Pancreas (tissue), 10 donors: ENCODE measurements around the gene RASSF8. TPM values are rescaled to one million over a fixed set of nuclear protein-coding genes. Genes with fewer than 3 reads are reported as not detected.

Experiments
- ATAC-seq, 4 donors: fragments of 200-7000 bp; cut with Tn5 transposase; one replicate each; pipeline versions ENCODE4 v1.8.0 to v1.9.1; 2020; ENCODE audit warnings: mild to moderate bottlenecking in 4 of 4, moderate library complexity in 4 of 4
- DNase-seq, 6 donors: peaks; one replicate each; pipeline ENCODE4 v3.0.0-alpha.2; 2020
- FAIRE-seq: peaks from 2 replicates; lab custom pipeline; 2012; peaks lifted over from hg19 to GRCh38; lab: Jason Lieb, UNC
- H3K27ac ChIP-seq, 4 donors: fragments of 200-600 bp; sonication (generic); 1 replicate in 3 of 4; 2 replicates in 1 of 4; pipeline versions ENCODE4 v1.5.0 to v1.8.0; 2020
- H3K27me3 ChIP-seq, 4 donors: fragments of 200-600 bp; one replicate each; pipeline ENCODE4 v1.8.0; 2021
- H3K36me3 ChIP-seq, 3 donors: fragments of 200-600 bp; sonication (generic) in 1 of 3; one replicate each; pipeline versions ENCODE4 v1.5.0 to v1.8.0; 2020 to 2021
- H3K4me1 ChIP-seq, 3 donors: fragments of 200-600 bp; one replicate each; pipeline ENCODE4 v1.8.0; 2021
- H3K4me3 ChIP-seq, 4 donors: fragments of 200-600 bp; sonication (generic) in 2 of 4; one replicate each; pipeline versions ENCODE4 v1.5.0 to v1.8.0; 2020 to 2021
- H3K9me3 ChIP-seq, 4 donors: fragments of 200-600 bp; one replicate each; pipeline ENCODE4 v1.8.0; 2021
- CTCF ChIP-seq, 4 donors: fragments of 200-600 bp; sonication (generic) in 3 of 4; IDR thresholded peaks; one replicate each; pipeline versions ENCODE4 v1.5.0 to v1.8.0; 2021; ENCODE audit warnings: antibody characterized with exemption in 4 of 4
- WGBS, 2 donors: extraction: QIAGEN DNeasy Blood & Tissue Kit; methylation state at CpG; one replicate each; pipeline ENCODE4 v1.1.7; 2013; 5-methylcytosine and 5-hydroxymethylcytosine counted together
- intact Hi-C, 3 donors: fragments of 100-400 bp; cut with DNase I; formaldehyde crosslinking; loops; one replicate each; pipeline versions ENCODE4 v1.11.1 to v1.14.2; 2022
- polyA plus RNA-seq, 2 donors: library from polyadenylated mRNA; stranded (reverse); fragments of 200-250 nt; gene quantifications; one replicate each; pipeline ENCODE4 v1.2.3, GENCODE V29; 2013
- total RNA-seq, 6 donors: library from RNA; stranded (reverse); fragmentation: NEBNext Ultra II Directional in 4 of 6; extraction: Animal tissue kit (Norgen Biotek cat#: 25700) in 4 of 6; gene quantifications; one replicate each; pipeline versions ENCODE4 v1.2.1 to v1.2.4, GENCODE V29; 2021 to 2023
- donor health status: healthy with polysubstance abuse.
- donor health status: DM: no; HTN: no; CAD: no; lungs with moderate emphysema.
- donor health status: DM: no; HTN: no; CAD: no.
- donor health status: control.
- donor health status: control.
- donor health status: Bipolar disorder and iron deficiency.
- donor health status: DM: yes; HTN: yes; CAD: no.
- donor health status: DM: no; HTN: no; CAD: no.
- donor health status: DM: no; HTN: no; CAD: no.
- donor health status: DM: yes; HTN: yes; CAD: no.

Gene RASSF8
- total and polyA plus RNA-seq, 8 donors, result 4.3 to 25.0 (median 7.4) TPM

GRCh38 chr12:25979563-25979962 lies 21.1 kb downstream of the RASSF8 start:
- no peak overlapping the region for H3K4me3 ChIP-seq
- no peaks in the 10 kb centered on the region for H3K27me3 ChIP-seq
- no peak for ATAC-seq
- TF ChIP-seq CTCF (IDR thresholded peaks at IDR 0.05), result no peak
- intact Hi-C loops, result no loop called here
- DNase-seq, result no peak
- no peaks in the 10 kb centered on the region for H3K9me3 ChIP-seq
- WGBS, 2 donors, result 96 to 98% methylated on average over 2 of the region's 2 CpGs
- no peaks in the 10 kb centered on the region for H3K36me3 ChIP-seq
- H3K27ac ChIP-seq, result no peak overlapping the region
- H3K4me1 ChIP-seq, result peaks cover 0 to 21% (median 6%) of the 10 kb centered on the region in 3 donors
- no peak for FAIRE-seq

GRCh38 chr12:25980035-25980434 lies 21.6 kb downstream of the RASSF8 start:
- no peak overlapping the region for H3K4me3 ChIP-seq
- peaks cover 0 to 21% (median 6%) of the 10 kb centered on the region in 3 donors for H3K4me1 ChIP-seq
- no peaks in the 10 kb centered on the region for H3K27me3 ChIP-seq
- no peak for DNase-seq
- intact Hi-C loops, result no loop called here
- no peak for FAIRE-seq
- ATAC-seq, result no peak
- no peaks in the 10 kb centered on the region for H3K36me3 ChIP-seq
- H3K9me3 ChIP-seq, result no peaks in the 10 kb centered on the region
- TF ChIP-seq CTCF (IDR thresholded peaks at IDR 0.05), result no peak
- 76 to 81% methylated on average over 4 of the region's 4 CpGs for WGBS, 2 donors
- no peak overlapping the region for H3K27ac ChIP-seq

- FAIRE-seq, result no peak
- no peaks in the 10 kb centered on the region for H3K9me3 ChIP-seq
- intact Hi-C loops, result no loop called here
- no peak overlapping the region for H3K4me3 ChIP-seq
- no peaks in the 10 kb centered on the region for H3K27me3 ChIP-seq
- ATAC-seq, result peak in 1 of 4 donors; percentile 26
- 14 to 16% methylated on average over 3 of the region's 3 CpGs for WGBS, 2 donors
- no peak for DNase-seq
- no peaks in the 10 kb centered on the region for H3K36me3 ChIP-seq
- peaks cover 0 to 25% (median 6%) of the 10 kb centered on the region in 3 donors for H3K4me1 ChIP-seq
- TF ChIP-seq CTCF (IDR thresholded peaks at IDR 0.05), result no peak
- H3K27ac ChIP-seq, result no peak overlapping the region
Measured at GRCh38 chr12:25981597-25981996, 23.1 kb downstream of the RASSF8 start.

- Histone ChIP-seq H3K9me3 (no peaks in the 10 kb centered on the region), H3K4me3 (no peak overlapping the region), H3K36me3 (no peaks in the 10 kb centered on the region), H3K27ac (peak overlapping the region in 1 of 4 donors; percentile 15), H3K27me3 (no peaks in the 10 kb centered on the region), H3K4me1 (peaks cover 0 to 25% (median 6%) of the 10 kb centered on the region in 3 donors)
- intact Hi-C loops, result no loop called here
- no peak for TF ChIP-seq CTCF (IDR thresholded peaks at IDR 0.05)
- ATAC-seq (peak in 2 of 4 donors; percentile 53 to 78), DNase-seq (no peak), FAIRE-seq (no peak)
- WGBS, 2 donors, result 0% methylated on average over 1 of the region's 1 CpG
Measured at GRCh38 chr12:25982416-25982815, 23.9 kb downstream of the RASSF8 start.

- Histone ChIP-seq H3K27me3 (no peaks in the 10 kb centered on the region), H3K4me1 (peaks cover 0 to 25% (median 6%) of the 10 kb centered on the region in 3 donors), H3K9me3 (no peaks in the 10 kb centered on the region), H3K4me3 (no peak overlapping the region), H3K27ac (no peak overlapping the region), H3K36me3 (no peaks in the 10 kb centered on the region)
- WGBS, 2 donors, result 92 to 94% methylated on average over 4 of the region's 4 CpGs
- DNase-seq (no peak), ATAC-seq (no peak), FAIRE-seq (no peak)
- TF ChIP-seq CTCF (IDR thresholded peaks at IDR 0.05), result no peak
- intact Hi-C loops, result no loop called here
Measured at GRCh38 chr12:25983625-25984024, 25.1 kb downstream of the RASSF8 start.
